Fibroblast of skin of abdomen (primary cell): ENCODE results near the gene LRRC34.
A peak's percentile ranks its signal among the peaks of the same experiment; 100 is the strongest.

ENCODE experiments used
- DNase-seq: peaks from one replicate; pipeline ENCODE4 v3.0.0-alpha.2; 2013

LRRC34 gene

DNA sequence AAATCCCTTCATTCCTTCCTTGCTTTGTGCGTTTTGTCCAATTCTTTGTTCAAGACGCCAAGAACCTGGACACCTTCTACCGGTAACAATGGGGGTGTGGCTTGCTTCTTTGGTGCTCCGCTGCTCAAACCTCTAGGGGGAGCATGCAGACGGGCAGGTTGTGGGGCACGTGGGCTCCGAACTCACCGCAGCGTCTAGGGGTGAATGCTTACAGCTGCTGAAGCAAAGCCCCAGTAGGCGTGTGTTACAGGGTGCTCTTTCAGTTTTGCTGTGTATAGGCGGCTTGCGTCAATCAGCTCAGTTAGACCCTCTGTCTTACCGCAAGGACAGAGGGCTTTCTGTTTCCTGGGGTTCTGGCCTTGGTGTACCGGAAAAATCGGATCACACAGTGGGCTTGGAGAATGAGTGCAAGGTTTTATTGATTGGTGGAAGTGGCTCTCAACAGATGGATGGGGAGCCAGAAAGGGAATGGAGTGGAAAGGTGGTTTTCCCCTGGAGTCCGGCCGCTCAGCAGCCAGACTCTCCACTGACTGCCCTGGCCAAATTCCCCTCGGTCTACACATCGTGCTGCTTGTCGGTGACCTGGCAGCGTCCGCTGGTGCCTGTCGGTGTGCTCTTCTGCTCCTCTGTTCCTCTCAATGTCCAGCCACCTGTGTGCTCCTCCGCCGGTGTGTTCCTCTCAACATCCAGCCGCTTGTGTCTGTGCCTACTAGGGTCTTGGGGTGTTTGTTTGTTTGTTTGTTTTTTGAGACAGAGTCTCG lies 1.2 kb upstream of the LRRC34 start:
- DNase-seq, result no peak

DNA sequence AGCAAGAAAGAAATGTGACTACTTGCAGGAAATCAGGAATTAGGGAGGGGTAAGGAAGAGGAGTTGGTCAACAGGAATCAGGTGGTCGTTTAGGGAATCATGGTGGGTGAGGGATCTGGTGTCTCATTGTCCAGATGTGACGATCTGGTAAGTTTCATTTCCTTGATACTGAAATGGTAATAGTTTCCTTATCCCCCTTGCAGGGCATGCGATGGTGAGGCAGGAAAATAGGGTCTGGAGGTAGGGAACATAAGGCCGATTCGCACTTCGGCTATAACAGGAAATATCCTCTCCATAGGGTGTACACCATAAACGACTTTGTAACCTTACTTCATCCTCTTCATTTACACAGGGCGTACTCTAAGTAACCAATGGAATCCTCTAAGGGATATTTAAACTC lies 574 bp upstream of the LRRC34 start:
- no peak for DNase-seq

DNA sequence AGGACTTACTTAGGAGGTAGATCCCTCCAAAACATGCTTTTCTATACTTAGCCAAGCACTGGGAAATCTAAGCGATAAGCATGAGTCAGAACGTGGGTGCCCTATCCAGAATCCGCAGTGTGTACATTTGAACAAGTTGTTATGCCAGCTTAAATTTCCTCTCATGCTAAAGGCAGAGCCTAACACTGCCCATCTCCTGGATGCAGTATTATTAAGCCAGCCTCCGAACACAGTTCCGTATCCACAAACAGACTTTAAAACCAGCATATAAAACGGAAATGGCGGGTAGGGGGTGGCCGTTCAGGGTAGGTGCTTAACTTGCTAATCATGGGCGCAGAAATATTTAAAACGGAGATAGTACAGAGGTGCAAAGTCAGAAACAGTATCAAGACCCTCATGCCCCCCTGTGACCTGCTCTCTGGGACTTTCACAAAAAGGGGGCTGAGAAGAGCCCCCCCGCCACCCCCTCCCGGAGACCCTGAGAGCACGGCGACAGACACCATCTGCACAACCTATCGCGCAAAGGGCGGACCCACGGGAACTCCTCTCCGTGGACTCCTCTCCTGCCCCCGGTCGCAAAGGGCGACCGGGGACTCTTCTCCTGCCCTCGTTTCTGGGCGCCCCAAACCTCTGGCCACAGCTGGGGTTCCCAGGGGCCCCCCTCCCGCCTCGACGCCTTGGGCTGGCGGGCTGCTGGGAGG lies 923 bp downstream of the LRRC34 start:
- DNase-seq, result peak; percentile 57

DNA sequence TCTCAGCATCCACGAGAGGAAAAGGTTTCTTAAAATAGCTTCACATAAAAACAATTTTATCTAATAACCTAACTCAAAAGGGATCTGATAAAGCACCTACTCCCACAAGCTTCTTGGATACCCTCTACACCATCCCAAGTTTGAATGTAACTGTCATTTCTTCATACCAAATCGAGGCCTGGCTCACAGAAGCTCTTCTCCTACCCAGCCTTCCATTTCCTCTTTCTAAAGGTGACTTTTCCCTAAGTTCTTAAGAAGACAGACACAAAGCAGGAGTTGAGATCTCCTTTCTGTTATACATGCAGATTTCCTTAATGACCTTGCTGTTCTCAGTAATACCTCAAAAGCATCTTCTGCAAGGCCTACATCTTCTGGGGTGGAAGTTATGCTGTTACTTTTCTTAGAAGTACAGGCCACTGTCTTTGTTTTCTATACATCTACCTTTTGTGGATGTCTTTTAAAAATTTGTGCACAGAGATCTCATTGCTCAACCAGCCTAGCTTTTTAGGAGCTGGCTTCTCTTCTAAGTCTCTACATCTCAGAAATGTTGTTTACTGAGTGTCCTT lies 3.4 kb downstream of the LRRC34 start:
- no peak for DNase-seq

DNA sequence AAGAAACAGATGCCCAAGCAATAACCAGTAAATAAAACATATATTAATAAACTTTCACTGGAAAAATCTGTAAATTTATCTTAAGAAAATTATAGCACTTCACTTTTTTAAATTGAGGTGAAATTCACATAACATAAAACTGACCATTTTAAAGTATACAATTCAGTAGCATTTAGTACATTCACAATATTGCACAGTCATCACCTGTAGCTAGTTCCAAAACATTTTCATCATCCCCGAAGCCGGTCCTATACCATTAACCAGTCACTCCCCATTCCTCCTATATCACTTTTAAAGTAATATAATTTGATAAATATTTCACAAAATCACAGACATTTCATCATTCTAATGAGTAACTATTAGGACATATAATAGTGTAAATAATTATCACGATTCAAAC lies 8.0 kb downstream of the LRRC34 start:
- DNase-seq, result no peak

DNA sequence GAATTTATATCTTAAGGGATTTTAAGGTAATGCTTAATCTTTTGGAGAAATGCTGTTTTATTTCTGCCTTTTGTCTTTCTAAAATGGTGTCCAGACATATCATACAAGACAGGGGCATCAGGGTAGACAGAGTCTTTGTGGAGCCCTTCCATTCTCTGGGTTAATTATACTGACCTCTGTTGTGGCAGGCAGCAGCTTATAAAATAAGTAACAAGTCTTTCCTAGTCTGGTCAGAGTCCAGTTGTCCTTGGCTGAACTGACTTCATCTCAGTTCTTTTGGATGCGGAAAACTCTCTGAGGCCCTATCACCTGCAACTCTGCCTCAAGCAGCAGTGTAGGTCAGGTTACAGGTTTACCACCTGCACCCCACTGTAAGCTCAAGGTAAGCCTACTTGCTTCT lies 20.3 kb downstream of the LRRC34 start:
- DNase-seq, result no peak

DNA sequence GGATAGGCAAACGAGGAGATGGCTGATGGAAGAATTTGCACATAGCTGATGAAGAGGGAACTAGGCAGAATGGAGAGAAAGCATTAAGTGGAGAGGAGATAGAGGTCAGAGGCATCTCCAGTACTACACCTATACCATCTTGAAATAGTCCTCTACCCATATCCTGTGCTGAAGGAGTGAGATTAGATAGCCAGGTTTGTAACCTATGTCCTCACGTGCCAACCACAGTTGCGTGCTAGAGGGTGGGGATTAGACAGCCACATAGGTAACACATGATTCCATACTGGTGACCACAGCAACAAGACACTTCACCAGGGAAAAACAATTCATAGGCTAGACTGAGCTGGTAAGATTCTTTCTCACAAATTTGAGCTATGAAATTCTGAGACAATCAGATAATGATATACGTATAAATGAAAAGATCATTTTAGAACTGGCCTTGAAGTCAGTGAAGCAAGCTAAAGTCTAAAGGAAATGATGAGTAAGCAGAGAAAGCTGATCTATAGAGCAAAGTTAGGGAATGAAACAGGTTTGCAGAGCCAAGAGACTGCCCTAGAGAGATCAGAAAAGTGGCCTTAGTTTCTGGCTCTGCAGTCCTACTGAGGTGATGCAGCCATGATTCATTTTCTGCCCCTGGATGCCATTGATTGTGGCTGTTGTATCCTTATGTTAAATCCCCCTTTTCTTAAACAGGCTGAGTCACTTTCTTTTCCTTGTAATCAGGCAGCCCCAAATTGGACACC lies 21.8 kb downstream of the LRRC34 start:
- DNase-seq, result peak; percentile 17

DNA sequence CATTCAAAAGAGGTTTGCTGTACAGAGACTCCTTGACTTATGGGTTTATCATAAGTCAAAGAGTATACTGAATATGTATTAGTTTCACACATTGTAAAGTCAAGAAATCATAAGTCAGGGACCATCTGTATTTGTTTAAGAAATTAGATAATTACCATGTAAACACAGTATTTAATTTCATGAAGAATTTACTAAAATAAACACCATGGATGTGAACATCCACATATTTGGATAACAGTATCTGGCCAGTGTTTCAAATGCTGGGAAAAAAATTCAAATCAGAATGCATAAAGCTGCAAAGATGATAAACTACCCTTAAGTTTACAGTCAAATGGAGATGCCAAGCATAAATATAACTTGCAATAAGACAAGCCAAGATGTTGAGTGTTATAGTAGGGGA lies 22.5 kb downstream of the LRRC34 start:
- no peak for DNase-seq

DNA sequence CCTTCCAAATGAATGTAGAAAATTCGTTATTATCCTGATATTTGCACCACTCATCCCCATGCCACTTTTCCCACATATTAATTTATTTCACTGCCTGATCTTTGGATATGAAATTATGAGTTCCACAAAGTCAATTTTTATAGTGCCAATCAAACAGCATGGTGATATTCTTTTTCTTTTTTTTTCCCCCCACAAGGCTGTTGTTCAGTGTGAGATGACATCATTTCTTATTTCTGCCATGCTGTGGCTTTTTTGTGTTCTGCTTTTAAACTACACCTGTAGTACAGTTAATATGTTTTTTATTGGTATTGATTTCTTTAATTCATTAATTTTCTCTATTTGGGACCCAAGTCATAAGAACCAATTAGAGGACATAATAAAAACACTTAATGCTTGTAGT lies 24.9 kb downstream of the LRRC34 start:
- no peak for DNase-seq

DNA sequence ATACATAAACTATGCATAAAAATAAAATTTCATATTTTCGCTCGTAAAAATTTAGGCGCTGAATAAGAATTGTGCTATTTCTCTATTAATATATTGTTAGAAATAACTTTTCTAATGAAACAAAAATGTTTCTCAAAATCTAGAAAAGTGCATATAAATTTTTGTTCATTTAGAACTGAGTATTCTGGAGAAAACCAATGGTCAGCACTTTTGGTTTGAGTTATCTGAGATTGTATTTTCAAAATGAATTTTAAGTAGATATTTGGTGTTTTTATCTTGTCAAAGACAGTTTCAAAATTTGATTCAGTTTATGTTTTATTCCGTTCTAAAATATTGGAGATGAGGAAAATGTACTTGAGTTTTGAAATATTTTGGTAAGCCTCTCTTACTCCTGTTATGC lies 25.6 kb downstream of the LRRC34 start:
- no peak for DNase-seq

DNA sequence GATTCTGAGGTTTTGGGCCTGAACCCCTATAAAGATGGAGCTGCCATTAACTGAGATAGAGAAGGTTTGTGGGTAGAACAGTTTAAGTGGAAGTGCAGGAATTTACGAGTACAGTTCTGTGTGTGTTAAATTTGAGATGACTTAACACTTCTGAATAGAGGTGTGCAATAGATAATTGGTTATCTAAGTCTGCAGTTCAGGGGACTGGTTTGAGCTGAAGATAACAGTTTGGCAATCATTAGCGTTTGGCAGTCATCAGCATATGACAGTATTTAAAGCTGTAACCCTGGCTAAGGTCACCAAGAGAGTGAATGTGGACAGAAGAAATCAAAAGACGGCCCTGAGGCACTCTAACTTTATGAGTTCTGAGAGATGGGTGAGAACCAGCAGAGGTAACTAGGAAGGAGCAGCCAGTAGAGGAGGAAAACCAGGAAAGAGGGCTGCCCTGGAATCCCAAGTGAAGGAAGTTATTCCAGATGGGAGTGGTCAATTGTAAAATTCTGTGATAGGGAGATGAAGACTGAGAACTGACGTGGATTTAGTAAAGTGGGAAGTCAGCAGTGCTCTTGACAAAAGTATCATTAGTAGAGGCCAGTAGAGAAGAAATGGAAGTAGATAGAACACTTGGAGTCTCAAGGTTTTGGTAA lies 31.4 kb downstream of the LRRC34 start:
- DNase-seq, result no peak

DNA sequence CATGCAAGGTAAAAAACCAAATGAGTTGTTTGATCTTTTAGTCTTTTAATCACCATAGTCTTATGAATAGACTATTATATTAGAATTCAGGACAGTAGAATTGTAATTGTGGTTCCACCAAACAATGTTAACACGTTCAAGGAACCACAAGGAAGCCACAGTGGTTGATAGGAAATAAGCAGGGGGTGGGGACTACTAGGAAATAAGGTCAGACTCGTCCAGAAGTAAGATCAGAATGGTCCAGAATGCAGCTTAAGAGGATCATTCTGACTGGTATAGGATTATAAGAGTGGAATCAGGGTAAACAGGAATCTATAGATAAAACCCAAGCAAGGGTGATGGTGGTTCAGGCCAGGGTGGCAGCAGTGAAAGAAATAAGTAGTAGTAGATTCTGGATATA lies 32.0 kb downstream of the LRRC34 start:
- DNase-seq, result no peak

DNA sequence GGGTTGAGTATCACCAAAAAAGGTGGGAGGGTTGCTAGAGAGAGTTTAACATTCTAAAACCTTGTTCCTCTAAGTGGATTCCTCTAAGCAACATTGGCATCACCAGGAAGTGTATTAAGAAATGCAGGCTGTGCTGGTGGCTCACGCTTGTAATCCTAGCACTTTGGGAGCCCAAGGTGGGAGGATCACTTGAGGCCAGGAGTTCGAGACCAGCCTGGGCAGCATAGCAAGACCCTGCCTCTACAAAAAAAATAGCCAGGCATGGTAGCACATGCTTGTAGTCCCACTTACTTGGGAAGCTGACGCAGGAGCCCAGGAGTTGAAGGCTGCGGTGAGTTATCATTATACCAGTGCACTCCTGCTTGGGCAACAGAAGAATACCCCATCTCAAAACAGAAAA lies 34.9 kb downstream of the LRRC34 start:
- no peak for DNase-seq

DNA sequence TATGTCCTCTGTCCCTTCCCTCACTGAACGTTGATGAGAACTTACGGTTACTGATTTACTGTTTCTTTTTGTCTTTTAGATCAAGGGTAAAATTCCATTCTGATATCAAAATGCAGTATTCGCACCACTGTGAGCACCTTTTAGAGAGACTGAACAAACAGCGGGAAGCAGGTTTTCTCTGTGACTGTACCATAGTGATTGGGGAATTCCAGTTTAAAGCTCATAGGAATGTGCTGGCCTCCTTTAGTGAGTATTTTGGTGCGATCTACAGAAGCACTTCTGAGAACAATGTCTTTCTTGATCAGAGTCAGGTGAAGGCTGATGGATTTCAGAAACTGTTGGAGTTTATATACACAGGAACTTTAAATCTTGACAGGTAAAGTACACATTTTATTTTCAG lies 38.5 kb downstream of the LRRC34 start:
- no peak for DNase-seq

DNA sequence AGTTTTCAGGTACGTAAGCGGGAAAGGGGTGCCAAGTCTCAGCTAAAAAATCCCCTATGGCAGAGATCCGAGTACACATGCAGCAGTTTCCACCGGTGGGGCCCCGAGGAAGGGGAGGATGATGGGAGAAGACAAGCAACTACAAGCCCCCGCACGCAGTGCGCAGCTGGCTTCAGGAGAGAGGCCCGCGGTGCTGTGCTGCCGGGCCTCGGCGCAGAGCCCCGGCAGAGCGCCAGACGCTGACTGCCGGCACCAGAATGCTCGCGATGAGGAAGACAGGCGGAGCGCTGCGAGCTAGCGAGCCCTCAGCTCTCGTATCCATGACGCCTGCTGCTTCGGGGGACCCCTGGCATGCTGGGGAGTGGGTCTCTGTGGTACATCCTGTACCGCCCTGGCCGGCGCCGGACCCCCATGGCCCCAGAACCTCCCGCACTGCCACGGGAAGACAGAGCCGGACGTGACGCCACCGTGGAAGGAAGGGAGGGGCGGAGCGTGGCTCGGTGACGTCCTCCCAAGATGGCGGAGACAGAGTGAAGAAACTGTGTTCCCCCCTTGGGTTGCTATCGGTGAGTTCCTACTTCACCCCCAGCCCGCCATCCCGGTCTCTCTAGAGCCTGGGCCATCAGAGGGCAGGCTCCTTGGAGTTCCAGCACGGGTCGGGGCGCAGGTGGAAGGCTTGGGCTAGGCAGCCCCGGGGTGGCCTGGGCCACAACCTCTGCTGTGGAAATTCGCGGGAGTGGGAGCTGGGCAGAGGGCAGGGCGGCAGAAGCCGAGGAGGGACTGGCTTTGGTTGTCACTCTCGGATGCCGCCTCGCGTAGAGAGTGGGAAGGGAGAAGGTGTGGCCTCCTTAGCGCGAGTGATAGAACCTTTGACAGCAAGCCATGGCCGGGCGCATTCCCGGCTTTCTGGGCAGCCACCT lies 39.5 kb downstream of the LRRC34 start, which contains the start of gene MYNN:
Gene MYNN (plus strand): TSS at position 500 of the 920 bp plus-strand sequence. CDS start 900 bp downstream, outside the sequence.
- peak; percentile 89 for DNase-seq

DNA sequence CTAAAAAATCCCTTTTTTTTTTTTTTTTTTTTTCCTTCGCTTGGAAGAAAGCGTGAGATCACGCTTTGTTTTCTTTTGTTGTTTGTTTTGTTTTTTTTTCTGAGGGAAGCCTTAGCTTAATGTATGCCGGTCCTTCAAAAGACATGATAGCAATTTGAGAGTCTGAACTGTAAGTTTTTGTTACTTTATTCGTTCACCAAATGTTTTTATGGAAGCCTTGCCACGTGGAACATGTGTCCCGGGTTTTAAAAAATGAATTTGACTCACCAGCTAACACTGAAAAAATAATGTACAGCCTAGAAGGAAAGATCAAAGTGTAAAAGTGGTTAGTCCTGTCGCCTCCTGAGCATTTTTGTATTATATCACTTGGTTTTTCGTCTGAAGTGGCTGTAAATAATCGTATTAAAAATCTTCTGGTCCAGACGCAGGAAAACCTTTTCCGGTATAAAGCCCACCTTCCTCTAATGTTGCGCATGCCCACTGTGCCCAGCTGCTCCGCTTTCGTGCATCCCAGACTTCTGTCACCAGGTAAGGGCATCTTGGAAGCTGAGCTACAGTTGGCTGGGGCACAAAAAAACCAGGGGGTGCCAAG lies 40.3 kb downstream of the LRRC34 start:
- peak; percentile 82 for DNase-seq

DNA sequence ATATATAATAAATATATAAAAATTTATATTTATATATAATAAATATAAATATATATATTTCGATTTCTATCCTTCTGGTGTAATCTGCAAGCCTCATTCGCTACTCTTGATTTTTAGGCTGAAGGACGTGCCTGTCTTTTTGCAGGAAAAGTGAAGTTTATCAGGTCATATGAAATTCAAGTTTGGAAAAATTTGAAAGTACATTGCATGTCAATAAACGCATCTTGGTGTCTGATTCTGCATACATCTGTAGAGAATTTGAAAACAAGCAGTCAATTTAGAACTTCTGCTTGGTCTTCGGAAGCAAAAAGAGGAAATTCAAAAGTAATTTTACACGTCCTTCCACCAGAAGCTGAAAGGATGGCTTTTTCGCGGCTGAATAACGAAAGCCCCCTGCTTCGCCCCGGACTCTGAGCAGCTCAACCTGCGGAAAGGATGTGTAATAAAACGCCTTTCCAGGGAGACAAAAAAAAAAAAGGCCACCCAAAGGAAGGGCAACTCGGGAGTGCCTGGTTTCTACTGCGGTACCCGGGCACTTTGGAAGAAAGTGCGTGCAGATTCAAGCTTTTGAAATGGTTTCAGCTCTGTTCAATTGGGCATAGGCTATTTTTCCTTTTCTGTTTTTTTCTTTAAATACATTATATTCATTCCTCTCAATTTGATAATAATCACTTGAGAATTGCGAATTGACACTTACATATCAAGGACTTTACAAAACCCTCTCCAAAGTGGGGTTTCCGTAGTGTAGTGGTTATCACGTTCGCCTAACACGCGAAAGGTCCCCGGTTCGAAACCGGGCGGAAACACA lies 41.0 kb downstream of the LRRC34 start:
- DNase-seq, result peak; percentile 75

DNA sequence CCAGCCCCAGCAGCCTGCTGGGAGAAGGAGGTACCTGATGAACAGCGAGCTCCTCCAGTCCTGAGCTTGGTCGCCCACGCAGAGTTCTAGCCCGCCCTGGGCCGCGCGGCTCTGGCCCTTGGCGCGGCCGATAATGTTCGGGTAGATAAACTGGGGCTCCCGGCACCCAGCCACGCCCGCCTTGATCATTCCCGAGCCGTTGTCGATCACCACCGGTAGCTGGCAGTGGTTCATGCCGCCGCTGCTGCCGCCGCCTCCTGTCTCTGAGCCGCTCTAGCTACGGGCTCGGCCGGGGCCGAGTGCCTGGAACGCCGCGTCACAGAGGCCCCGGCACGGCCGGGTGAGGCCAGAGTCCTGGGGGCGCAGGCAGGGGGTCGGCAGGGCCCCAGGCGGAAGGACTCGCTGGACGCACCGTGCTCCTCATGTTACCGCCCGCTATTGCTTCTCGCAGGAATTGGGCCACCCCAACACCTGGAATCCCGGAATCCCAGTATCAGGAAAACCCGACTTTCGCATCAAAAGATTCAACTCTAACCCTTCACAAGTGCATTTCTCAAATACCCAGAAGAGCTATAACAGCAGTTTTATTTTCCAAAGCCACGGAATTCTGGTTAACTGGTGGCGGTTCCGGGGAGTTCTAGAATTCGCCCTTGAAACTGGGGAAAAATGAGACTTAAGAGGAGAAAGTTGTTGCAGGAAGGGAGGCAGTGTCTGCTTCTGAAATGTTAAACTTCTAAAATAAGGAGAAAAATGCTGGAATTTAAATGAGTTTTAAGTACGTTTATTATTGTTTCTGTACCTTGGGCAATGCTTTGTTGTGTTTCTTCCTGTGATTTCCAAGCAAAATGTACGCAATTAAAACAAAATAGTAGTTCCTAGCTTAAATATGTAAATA lies 43.2 kb downstream of the LRRC34 start, which contains the start of gene ACTRT3:
Gene ACTRT3 (minus strand): TSS at position 275 of the 895 bp plus-strand sequence. CDS start 41 bp downstream, at position 234.
- DNase-seq, result peak; percentile 59
